GM18951 (cell line): ENCODE results near the gene GPT2.

Source experiments
- POLR2A ChIP-seq: IDR thresholded peaks from 4 replicates; pipeline ENCODE4 v1.6.1; 2011; ENCODE audit warnings: mild to moderate bottlenecking; ENCODE audit not compliant: insufficient read length, insufficient read depth; ENCODE audit errors: extremely low read depth
- in situ Hi-C: fragments of 300-500 bp; cut with MboI; formaldehyde crosslinking; loops from one replicate; pipeline ENCODE4 v1.12.0; 2022; ENCODE audit warnings: low sequenced_read_pairs, mixed read lengths, inconsistent platforms; ENCODE audit not compliant: unreplicated experiment

GPT2 gene

DNA sequence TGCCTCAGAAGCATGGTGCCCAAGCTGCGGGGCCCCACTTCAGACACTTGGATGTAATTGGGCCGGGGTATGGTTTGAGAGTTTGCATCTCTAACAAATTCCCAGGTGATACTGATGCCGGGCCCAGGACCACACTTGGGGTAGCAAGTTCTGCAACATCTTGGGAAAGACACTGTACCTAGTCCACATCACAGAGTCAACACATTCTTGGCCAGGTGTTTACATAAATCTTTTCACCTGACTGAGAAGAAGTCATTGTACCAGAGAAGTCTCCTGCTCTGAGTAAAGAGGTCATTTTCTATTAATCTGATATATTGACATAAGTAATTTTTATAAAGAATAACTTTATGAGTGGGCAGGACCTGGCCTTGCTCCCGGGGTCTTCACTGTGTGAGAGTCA, 27.5 kb downstream of the GPT2 start:
- no peak for TF ChIP-seq POLR2A
- in situ Hi-C loops = loop anchor here (10.0 kb wide), 1 partner anchor 237 kb away; no protein-coding TSS in a partner anchor

DNA sequence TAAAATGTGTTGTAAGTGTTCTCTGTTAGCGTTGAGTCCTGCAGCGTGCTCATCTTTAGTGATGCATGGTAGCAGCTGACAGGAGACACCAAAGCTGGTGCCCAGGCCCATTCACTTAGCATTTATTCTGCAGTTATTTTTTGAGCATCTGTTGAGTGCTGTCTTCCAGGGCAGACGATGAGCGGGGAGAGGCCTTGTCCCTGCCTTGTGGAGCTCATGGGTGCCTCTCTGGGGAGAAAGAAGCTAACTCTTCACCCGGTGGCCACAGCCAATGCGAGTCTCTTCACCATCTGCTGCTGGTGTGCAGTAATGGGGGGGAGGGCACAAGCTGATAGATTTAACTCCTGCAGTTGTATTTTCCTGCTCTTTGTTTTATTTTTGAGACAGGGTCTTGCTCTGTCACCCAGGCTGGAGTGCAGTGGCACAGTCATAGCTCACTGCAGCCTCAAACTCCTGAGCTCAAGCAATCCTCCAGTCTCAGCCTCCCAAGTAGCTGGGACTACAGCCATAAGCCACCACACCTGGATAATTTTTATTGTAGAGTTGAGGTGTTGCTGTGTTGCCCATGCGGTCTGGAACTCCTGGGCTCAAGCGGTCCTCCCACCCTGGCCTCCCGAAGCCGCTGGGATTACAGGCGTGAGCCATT, 30.5 kb downstream of the GPT2 start:
- TF ChIP-seq POLR2A = no peak
- in situ Hi-C loops = loop anchor here (10.0 kb wide), 1 partner anchor 240 kb away; no protein-coding TSS in a partner anchor

DNA sequence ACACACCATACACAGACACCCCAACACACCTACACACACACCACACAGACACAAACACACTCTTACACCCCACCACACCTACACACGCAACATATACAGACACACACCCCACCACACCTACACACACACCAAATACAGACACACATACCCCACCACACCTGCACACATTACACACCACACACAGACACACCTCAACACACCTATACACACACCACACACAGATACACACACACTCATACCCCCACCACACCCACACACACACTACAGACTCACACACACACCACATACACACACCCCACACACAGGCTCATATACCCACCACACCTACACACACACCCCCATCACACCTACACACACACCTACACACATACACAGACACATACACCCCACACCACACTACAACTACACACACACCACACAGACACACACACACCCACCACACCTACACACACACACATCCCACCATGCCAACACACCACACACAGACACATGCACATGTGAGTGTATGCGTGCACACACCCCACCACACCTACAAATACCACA, 31.4 kb downstream of the GPT2 start:
- TF ChIP-seq POLR2A = no peak
- in situ Hi-C loops = loop anchor here (10.0 kb wide), 1 partner anchor 241 kb away; no protein-coding TSS in a partner anchor

DNA sequence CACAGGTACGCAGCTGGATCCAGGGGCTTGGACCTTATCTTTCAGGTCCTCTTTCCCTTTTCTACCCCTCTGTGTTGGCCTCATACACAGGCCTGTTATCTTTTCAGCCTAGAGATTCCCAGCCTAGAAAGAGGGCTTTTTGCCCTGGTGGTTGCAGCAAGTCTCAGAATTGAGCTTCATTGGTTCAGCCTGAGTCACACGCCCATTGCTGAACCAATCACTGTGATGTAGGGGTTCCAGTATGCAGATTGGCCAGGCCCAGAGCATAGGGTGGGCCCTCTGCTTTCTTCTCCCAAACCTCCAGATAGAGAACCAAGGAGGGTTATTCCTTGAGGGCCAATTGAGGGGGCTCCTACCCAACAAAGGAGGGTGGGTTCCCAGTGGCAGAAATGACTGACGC, 32.8 kb downstream of the GPT2 start:
- in situ Hi-C loops = loop anchor here (10.0 kb wide), 1 partner anchor 242 kb away; no protein-coding TSS in a partner anchor
- TF ChIP-seq POLR2A = no peak

DNA sequence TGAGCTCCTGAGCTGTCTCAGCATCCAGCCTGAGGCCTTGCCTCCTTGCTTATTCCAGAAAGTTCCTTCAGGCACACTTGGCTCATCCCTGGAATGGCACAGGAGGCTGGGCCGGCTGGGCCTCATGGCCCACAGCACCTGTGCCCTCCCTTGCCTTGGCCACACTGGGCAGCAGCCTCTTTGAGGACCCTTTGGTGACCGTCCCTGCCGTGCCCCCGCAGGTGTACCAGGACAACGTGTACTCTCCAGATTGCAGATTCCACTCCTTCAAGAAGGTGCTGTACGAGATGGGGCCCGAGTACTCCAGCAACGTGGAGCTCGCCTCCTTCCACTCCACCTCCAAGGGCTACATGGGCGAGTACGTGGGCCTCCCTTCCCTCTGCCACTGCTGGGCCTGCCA, 34.2 kb downstream of the GPT2 start:
- no peak for TF ChIP-seq POLR2A
- in situ Hi-C loops = loop anchor here (10.0 kb wide), 1 partner anchor 244 kb away; no protein-coding TSS in a partner anchor

DNA sequence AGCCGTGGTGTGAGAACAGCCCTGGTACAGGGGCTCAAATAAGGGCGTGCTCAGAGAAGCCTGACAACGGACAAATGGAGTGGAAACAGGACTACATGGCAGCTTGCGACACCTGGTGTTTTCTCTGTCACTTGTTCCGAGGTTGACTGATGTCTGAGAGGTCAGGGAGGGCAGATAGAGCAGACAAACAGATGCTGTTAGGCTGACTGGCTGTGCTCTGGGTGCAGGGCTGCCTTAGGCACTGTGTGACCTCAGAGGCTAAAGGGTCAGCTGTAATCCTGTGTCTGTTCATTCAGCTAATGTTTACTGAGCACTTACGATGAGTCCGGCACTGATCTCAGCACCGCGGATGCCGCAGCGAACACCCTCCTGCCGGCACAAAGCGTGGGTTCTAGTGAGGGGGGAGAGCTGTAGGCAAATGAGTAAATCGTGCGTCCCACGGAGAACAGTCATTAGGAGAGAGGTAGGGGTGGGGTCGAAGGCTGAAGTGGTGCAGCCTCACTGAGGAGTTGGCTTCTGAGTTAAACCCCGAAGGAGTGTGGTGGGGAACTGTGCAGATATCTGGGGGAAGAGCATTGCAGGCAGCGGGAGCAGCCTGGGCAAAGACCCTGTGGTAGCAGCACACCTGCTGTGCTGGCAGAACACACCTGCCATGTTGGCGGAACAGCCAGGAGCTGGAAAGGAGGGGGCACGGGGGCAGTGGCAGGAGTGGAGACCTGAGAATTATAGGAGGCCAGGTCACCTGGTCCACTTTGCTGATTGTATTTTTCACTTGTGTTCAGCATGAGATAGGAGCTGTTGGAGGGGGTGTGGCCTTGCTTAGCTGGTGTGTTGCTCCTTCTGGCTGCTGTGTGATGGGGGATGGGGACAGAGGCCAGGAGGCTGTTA, 35.0 kb downstream of the GPT2 start:
- TF ChIP-seq POLR2A = no peak
- in situ Hi-C loops = loop anchor here (10.0 kb wide), 1 partner anchor 244 kb away; no protein-coding TSS in a partner anchor

DNA sequence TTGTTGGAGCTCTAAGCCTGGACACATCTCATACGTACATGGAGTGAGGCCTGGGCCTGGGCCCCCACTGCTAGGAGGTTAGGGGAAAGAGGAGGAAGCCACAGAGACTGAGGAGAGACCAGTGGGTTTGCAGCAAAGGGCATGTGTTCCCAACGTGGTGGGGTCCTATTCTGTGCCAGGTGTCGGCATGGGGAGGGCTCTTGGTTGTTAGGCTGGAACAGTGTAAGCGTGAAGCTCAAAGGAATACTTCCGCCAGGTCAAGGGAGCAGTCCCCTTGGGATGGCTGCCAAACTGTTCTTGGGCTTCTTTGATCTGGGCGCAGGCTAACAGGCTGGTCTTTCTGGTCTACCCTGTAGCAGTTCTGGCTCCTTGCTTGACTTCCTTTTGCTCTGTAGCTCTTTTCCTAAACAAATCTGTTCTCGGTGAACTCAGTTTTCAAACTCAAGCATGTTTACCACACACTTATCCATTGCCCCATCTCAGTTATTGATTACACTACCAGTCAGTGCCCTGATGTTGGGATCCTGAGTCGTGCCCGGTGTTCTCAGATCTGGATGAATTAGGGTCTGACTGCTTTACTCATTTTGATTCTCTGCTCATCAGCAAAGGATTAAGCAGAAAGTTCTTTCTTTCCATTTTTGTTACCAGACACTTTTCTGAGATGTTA, 36.4 kb downstream of the GPT2 start:
- TF ChIP-seq POLR2A = no peak
- in situ Hi-C loops = loop anchor here (5.0 kb wide), 1 partner anchor 63 kb away; no protein-coding TSS in a partner anchor

DNA sequence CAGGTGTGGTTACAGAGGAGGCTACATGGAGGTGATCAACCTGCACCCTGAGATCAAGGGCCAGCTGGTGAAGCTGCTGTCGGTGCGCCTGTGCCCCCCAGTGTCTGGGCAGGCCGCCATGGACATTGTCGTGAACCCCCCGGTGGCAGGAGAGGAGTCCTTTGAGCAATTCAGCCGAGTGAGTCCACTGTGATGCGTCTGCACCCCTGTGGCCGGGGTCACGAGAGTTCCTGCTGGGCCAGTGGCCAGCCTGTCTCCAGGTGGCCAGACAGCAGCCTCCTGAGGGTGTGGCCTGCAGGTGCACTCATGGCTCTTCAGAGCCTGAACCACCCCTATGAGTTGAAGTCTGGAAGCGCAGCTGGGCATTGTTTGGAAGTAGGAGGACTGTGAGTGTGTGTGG, 38.1 kb downstream of the GPT2 start:
- TF ChIP-seq POLR2A = no peak
- in situ Hi-C loops = loop anchor here (5.0 kb wide), 1 partner anchor 65 kb away; no protein-coding TSS in a partner anchor

DNA sequence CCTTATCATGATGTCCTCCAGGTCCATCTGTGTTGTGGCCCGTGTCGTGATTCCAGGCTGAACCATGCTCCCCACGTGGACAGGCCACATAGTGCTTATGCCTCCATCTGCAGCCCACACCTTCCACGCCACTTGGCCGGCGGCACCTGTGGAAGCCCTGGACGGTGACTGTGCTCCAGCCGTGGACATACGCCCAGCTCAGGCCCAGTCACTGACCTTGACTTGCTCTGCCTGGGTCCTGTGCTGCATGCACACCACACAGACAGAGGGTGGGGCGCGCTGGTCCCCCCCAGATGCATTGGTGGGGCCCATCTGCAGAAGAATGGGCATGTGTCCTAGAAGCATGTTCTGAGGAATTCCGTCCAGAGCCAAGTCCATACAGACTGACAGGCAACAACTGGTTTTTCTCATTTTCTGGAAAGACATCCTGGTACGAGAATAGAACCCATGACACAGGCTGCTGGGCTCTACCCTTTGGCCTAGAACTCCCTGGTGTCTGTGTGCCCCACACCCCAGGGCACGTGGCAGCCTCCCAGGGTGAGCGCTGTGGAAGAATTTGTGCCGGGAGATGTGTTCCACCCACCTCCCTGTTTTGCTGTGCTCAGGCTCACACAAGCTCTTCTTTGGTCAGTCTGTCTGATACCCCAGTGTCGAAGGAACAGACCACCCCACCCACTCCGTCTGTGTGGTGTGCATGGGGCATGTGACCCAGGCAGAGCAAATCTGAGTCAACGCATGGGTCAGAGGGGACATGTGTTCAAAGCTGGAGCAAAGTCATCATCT, 39.5 kb downstream of the GPT2 start:
- in situ Hi-C loops = loop anchor here (5.0 kb wide), 1 partner anchor 66 kb away; no protein-coding TSS in a partner anchor
- TF ChIP-seq POLR2A = no peak

DNA sequence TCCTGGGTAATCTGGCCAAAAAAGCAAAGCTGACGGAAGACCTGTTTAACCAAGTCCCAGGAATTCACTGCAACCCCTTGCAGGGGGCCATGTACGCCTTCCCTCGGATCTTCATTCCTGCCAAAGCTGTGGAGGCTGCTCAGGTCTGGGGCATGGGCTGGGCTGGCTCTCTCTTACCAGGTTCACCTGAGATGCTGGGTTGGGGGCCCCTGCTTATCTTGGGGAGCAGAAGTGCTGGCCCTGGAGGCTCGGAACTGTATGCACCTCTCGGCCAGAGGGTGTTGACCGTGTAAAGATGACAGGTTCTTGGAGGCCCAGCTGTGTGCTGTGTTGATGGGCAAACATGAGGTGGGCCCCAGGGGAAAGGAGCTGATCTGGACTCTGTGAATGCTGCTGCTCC, 40.2 kb downstream of the GPT2 start:
- TF ChIP-seq POLR2A = no peak
- in situ Hi-C loops = loop anchor here (5.0 kb wide), 1 partner anchor 67 kb away; no protein-coding TSS in a partner anchor

DNA sequence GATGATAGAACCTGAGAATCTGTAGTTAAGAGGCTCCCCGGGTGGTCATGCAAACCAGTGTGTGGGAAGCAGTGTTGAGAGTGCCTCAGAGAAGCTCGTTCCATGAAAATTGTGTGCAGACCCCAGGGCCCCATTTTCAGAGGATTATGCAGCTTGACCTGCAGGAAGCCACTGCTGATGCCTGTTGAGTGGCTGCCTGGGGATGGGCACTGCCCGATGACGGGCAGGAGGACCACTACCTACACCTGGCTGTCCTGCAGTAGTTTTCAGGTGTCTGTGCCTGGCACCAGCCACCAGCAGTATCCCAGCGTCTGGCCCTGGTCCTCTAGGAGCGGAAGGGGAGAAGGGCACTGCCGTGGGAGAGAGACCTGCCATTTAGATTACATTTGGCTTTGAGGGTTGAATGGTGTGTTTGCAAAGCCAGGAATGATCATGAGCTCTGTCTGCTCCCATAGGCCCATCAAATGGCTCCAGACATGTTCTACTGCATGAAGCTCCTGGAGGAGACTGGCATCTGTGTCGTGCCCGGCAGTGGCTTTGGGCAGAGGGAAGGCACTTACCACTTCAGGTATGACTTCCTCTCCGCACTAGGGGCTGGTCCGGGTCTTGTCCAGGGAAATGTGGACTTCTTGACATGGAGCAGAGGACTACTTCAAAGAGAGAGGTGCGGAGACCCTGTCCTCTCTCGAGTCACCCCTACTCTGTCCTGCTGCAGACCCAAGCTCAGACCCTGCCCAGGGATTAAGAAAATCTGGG, 42.5 kb downstream of the GPT2 start:
- in situ Hi-C loops = no loop called here

More for the DNA sequence above, 42.5 kb downstream of the GPT2 start:
- no peak for TF ChIP-seq POLR2A
